ENCODE results near the gene MICAL1. TPM values are rescaled to one million over a fixed set of nuclear protein-coding genes. Genes with fewer than 3 reads are reported as not detected.

The MICAL1 gene
- total and polyA plus RNA-seq, 2 of the 8 experiments (the other 6 are each of a cell fraction or from before 2014, with no cell fraction given), result 42.5 to 55.4 TPM

DNA sequence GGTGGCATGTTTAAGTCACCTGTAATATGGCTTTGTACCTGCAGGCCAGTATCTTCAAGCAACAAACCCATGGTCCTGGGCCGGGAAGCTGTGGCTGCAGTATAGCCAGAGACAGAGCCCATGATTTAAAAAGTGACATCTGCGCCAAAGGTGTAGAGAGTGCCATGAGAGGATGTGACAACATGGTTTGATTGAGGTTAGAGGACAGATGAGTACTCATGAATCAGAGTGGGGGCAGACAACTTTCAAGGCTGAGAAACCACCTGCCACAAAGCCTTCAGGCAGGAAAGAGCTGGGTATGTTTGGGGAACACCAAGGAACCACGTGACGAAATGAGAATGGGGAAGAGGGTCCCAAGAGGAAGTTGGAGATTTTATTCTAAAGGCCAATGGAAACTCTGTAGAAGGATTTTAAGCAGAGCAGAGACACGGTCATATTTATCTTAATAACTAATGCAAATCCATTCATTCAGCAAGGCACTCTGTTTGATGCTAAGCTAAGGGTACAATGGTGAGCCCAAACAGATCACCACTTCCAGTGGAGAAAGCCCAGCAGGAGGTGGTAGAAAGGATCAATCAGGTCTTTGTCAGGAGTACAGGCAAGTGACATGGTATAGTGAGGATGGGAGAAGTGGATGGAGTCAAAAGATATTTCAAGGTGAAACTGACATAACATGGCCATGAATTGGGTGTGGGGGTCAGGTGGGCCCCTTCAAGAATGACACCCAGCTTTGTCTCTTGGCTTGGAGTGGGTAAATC, 3.4 kb upstream of the MICAL1 start:
- Histone ChIP-seq H3K4ac (replicated peaks; ENCODE audit: insufficient read length, low read depth, low read length) (no peak overlapping the region), H2BK5ac (ENCODE audit: low read depth, low read length) (no peak overlapping the region), H2BK120ac (replicated peaks; ENCODE audit: low read depth, low read length) (no peak overlapping the region), H3K23ac (ENCODE audit: insufficient read length) (no peak overlapping the region), H3K79me2 (ENCODE audit: control insufficient read depth in 1 of 2, insufficient read depth in 2 of 2, low read length in 2 of 2) (peaks cover 0 to 10% of the 10 kb centered on the region in 2 experiments; a peak in 2 of 4 replicates), H2AFZ (ENCODE audit: low read length) (no peak overlapping the region), H3K4me1 (replicated peaks in 1 of 4; ENCODE audit: control insufficient read depth in 3 of 4, insufficient read depth in 4 of 4, low read length in 3 of 4) (peaks cover 4 to 16% (median 11%) of the 10 kb centered on the region in 4 experiments; a peak in 6 of 7 replicates), H4K5ac (ENCODE audit: insufficient read length, low read depth, low read length) (no peak overlapping the region), H2BK20ac (ENCODE audit: low read length) (no peak overlapping the region), H3K27ac (ENCODE audit: low read depth, low read length) (no peak overlapping the region), H2AK5ac (ENCODE audit: low read depth, low read length) (no peak overlapping the region), H4K20me1 (replicated peaks in 1 of 2; ENCODE audit: control insufficient read depth in 1 of 2, insufficient read depth in 2 of 2, low read length in 2 of 2) (peaks cover 0 to 2% of the 10 kb centered on the region in 2 experiments), H3K23me2 (ENCODE audit: low read depth, low read length) (peaks cover 8% of the 10 kb centered on the region), H3K79me1 (ENCODE audit: low read depth, low read length) (no peaks in the 10 kb centered on the region; the same call in 1 of the 2 replicates), H3K4me2 (ENCODE audit: insufficient read depth in 1 of 2, low read depth in 2 of 2, low read length in 2 of 2) (no peak overlapping the region), H4K8ac (ENCODE audit: extremely low read depth, insufficient read depth, low read length) (no peak overlapping the region), H3K18ac (ENCODE audit: extremely low read depth, low read length) (no peak overlapping the region), H3K27me3 (replicated peaks in 1 of 4; ENCODE audit: control insufficient read depth in 3 of 4, extremely low read depth in 1 of 4, insufficient read depth in 3 of 4, low read length in 3 of 4) (no peaks in the 10 kb centered on the region), H4K91ac (replicated peaks; ENCODE audit: insufficient read length, low read length) (no peak overlapping the region), H3K4me3 (ENCODE audit: extremely low read depth in 1 of 4, insufficient read depth in 2 of 4, low read depth in 3 of 4, low read length in 4 of 4) (no peak overlapping the region), H3K9me3 (ENCODE audit: insufficient read depth in 2 of 2, low read depth in 1 of 2, low read length in 1 of 2) (peaks cover 0 to 5% of the 10 kb centered on the region in 2 experiments; a peak in 1 of 4 replicates), H3K36me3 (ENCODE audit: control insufficient read depth in 2 of 4, insufficient read depth in 4 of 4, low read length in 3 of 4) (peaks cover 0 to 32% (median 11%) of the 10 kb centered on the region in 4 experiments; a peak in 7 of 8 replicates), H3K14ac (ENCODE audit: insufficient read length) (no peak overlapping the region), H3K9ac (replicated peaks in 1 of 4; ENCODE audit: extremely low read depth in 1 of 4, low read depth in 3 of 4, low read length in 3 of 4) (no peak overlapping the region), H2BK15ac (ENCODE audit: low read length) (no peak overlapping the region), H3K56ac (replicated peaks; ENCODE audit: insufficient read length, low read depth, low read length) (no peak overlapping the region), H2BK12ac (ENCODE audit: low read depth, low read length) (no peak overlapping the region)
- no peak for DNase-seq (ENCODE audit: low read depth in 1 of 2, low spot score in 2 of 2)
- 88% methylated on average over 5 of the region's 5 CpGs; no CpG with 5 or more reads in 1 of the 2 experiments for WGBS, 2 experiments (ENCODE audit: extremely low coverage in 1 of 2, insufficient coverage in 1 of 2, insufficient read length in 1 of 2, insufficient replicate concordance in 2 of 2, low coverage in 1 of 2, low lambda C conversion rate in 2 of 2, missing lambda C conversion rate in 1 of 2)
- ChIA-PET POLR2A (ENCODE audit: partially characterized antibody) (interaction anchor here (0.6 to 2.3 kb wide), 4 partner anchors 11 to 45 kb away, joined by 3 to 11 read pairs (median 5); no protein-coding TSS in a partner anchor), CTCF (ENCODE audit: partially characterized antibody) (interaction anchor here (0.8 to 1.4 kb wide), 2 partner anchors 11 to 271 kb away, joined by 3 to 4 read pairs; no protein-coding TSS in a partner anchor)
- no peak for FAIRE-seq
- TF ChIP-seq NRF1 (IDR thresholded peaks at IDR 0.05; ENCODE audit: low read depth, low read length) (no peak), SP4 (IDR thresholded peaks at IDR 0.05; ENCODE audit: low read length) (no peak), SUZ12 (IDR thresholded peaks at IDR 0.05; ENCODE audit: low read length) (no peak), GTF2F1 (IDR thresholded peaks at IDR 0.05; ENCODE audit: borderline replicate concordance, low read depth, low read length) (no peak), TBP (IDR thresholded peaks at IDR 0.05; ENCODE audit: low read depth, low read length) (no peak), BCL11A (IDR thresholded peaks at IDR 0.05; ENCODE audit: low read depth in 2 of 2, low read length in 2 of 2) (no peak), CREB1 (IDR thresholded peaks at IDR 0.05) (no peak), POLR2AphosphoS5 (IDR thresholded peaks at IDR 0.05; ENCODE audit: low read depth, low read length) (no peak), GABPA (IDR thresholded peaks at IDR 0.05; ENCODE audit: borderline replicate concordance, insufficient read depth, low read length) (no peak)
- TF ChIP-seq, protein P1, sequence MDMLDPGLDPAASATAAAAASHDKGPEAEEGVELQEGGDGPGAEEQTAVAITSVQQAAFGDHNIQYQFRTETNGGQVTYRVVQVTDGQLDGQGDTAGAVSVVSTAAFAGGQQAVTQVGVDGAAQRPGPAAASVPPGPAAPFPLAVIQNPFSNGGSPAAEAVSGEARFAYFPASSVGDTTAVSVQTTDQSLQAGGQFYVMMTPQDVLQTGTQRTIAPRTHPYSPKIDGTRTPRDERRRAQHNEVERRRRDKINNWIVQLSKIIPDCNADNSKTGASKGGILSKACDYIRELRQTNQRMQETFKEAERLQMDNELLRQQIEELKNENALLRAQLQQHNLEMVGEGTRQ (IDR thresholded peaks at IDR 0.05; ENCODE audit: low read length), result no peak
- TF ChIP-seq, protein P2, sequence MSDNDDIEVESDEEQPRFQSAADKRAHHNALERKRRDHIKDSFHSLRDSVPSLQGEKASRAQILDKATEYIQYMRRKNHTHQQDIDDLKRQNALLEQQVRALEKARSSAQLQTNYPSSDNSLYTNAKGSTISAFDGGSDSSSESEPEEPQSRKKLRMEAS (IDR thresholded peaks at IDR 0.05), result no peak

All from H1 (cell line).